Measurements from ENCODE around the gene SPNS3. TPM values are rescaled to one million over a fixed set of nuclear protein-coding genes. Genes with fewer than 3 reads are reported as not detected.

Gene SPNS3
- not detected for total RNA-seq (ENCODE audit: unreplicated experiment)
- long read RNA-seq = 0 reads

- no peak for DNase-seq
- Mint-ChIP-seq H3K9me3 (ENCODE audit: unreplicated experiment) (peaks cover 1% of the 10 kb centered on the region), H3K36me3 (ENCODE audit: unreplicated experiment) (no peaks in the 10 kb centered on the region), H3K4me1 (ENCODE audit: low read depth, unreplicated experiment) (no peaks in the 10 kb centered on the region), H3K27ac (ENCODE audit: unreplicated experiment) (no peak within 1 kb of the TSS), H3K27me3 (ENCODE audit: unreplicated experiment) (peaks cover 9% of the 10 kb centered on the region), H3K4me3 (ENCODE audit: unreplicated experiment) (no peak within 1 kb of the TSS)
- TF ChIP-seq CTCF (IDR thresholded peaks at IDR 0.05; ENCODE audit: partially characterized antibody, unreplicated experiment) = no peak
These were observed at the start of gene SPNS3 for GRCh38 chr17:4433515-4434031. SPNS3 (plus strand) TSS chr17:4433940; CDS start chr17:4433968, 28 bp downstream.

GRCh38 chr17:4386406-4386805 lies 47.3 kb upstream of the SPNS3 start:
- Mint-ChIP-seq H3K27me3 (ENCODE audit: unreplicated experiment) (no peaks in the 10 kb centered on the region), H3K4me3 (ENCODE audit: unreplicated experiment) (no peak overlapping the region), H3K36me3 (ENCODE audit: unreplicated experiment) (no peaks in the 10 kb centered on the region), H3K27ac (ENCODE audit: unreplicated experiment) (no peak overlapping the region), H3K9me3 (ENCODE audit: unreplicated experiment) (no peaks in the 10 kb centered on the region), H3K4me1 (ENCODE audit: low read depth, unreplicated experiment) (no peaks in the 10 kb centered on the region)
- no peak for TF ChIP-seq CTCF (IDR thresholded peaks at IDR 0.05; ENCODE audit: partially characterized antibody, unreplicated experiment)
- DNase-seq = no peak

GRCh38 chr17:4387137-4387536 lies 46.6 kb upstream of the SPNS3 start:
- no peaks in the 10 kb centered on the region for H3K27me3 Mint-ChIP-seq (ENCODE audit: unreplicated experiment)
- H3K9me3 Mint-ChIP-seq (ENCODE audit: unreplicated experiment) = no peaks in the 10 kb centered on the region
- DNase-seq = no peak
- no peak overlapping the region for H3K27ac Mint-ChIP-seq (ENCODE audit: unreplicated experiment)
- H3K36me3 Mint-ChIP-seq (ENCODE audit: unreplicated experiment) = no peaks in the 10 kb centered on the region
- H3K4me3 Mint-ChIP-seq (ENCODE audit: unreplicated experiment) = no peak overlapping the region
- no peaks in the 10 kb centered on the region for H3K4me1 Mint-ChIP-seq (ENCODE audit: low read depth, unreplicated experiment)
- no peak for TF ChIP-seq CTCF (IDR thresholded peaks at IDR 0.05; ENCODE audit: partially characterized antibody, unreplicated experiment)

- TF ChIP-seq CTCF (IDR thresholded peaks at IDR 0.05; ENCODE audit: partially characterized antibody, unreplicated experiment) = no peak
- Mint-ChIP-seq H3K4me3 (ENCODE audit: unreplicated experiment) (no peak overlapping the region), H3K4me1 (ENCODE audit: low read depth, unreplicated experiment) (no peaks in the 10 kb centered on the region), H3K9me3 (ENCODE audit: unreplicated experiment) (no peaks in the 10 kb centered on the region), H3K27me3 (ENCODE audit: unreplicated experiment) (no peaks in the 10 kb centered on the region), H3K36me3 (ENCODE audit: unreplicated experiment) (no peaks in the 10 kb centered on the region), H3K27ac (ENCODE audit: unreplicated experiment) (no peak overlapping the region)
- DNase-seq = no peak
These were observed 44.7 kb upstream of the SPNS3 start for GRCh38 chr17:4389079-4389478.

- TF ChIP-seq CTCF (IDR thresholded peaks at IDR 0.05; ENCODE audit: partially characterized antibody, unreplicated experiment) = no peak
- Mint-ChIP-seq H3K4me3 (ENCODE audit: unreplicated experiment) (no peak overlapping the region), H3K27me3 (ENCODE audit: unreplicated experiment) (peaks cover 1% of the 10 kb centered on the region), H3K36me3 (ENCODE audit: unreplicated experiment) (no peaks in the 10 kb centered on the region), H3K9me3 (ENCODE audit: unreplicated experiment) (no peaks in the 10 kb centered on the region), H3K4me1 (ENCODE audit: low read depth, unreplicated experiment) (no peaks in the 10 kb centered on the region), H3K27ac (ENCODE audit: unreplicated experiment) (no peak overlapping the region)
- no peak for DNase-seq
These were observed 39.9 kb upstream of the SPNS3 start for GRCh38 chr17:4393806-4394205.
